ENCODE data around the gene RHPN2.

GRCh38 chr19:32936065-32936464 lies 128.6 kb downstream of the RHPN2 start:
- no peak for TF ChIP-seq CTCF (IDR thresholded peaks at IDR 0.05)
- no peak for TF ChIP-seq CHD2 (IDR thresholded peaks at IDR 0.05; ENCODE audit: low read length, partially characterized antibody)
- no peak for TF ChIP-seq REST (IDR thresholded peaks at IDR 0.05)
- TF ChIP-seq ELK1 (IDR thresholded peaks at IDR 0.05; ENCODE audit: low read depth, low read length) = no peak
- TF ChIP-seq GATA3 (IDR thresholded peaks at IDR 0.05; ENCODE audit: borderline replicate concordance) = no peak
- no peak for TF ChIP-seq POLR2A (IDR thresholded peaks at IDR 0.05; ENCODE audit: low read length)
- no peak for TF ChIP-seq JUNB (IDR thresholded peaks at IDR 0.05)
- TF ChIP-seq RCOR1 (IDR thresholded peaks at IDR 0.05; ENCODE audit: low read depth, low read length) = no peak
